Mucosa of gallbladder (tissue), 1 donor: ENCODE data around the gene ANKS6. TPM values are rescaled to one million over a fixed set of nuclear protein-coding genes. Genes with fewer than 3 reads are reported as not detected.

Experiments used
- DNase-seq: peaks from one replicate; pipeline ENCODE4 v3.0.0-alpha.2; 2020; ENCODE audit warnings: low spot score
- total RNA-seq: library from RNA; stranded (reverse); gene quantifications from one replicate; pipeline ENCODE4 v1.2.1, GENCODE V29; 2021
- donor health status: DM: no; HTN: no; CAD: no.

ANKS6 gene
- total RNA-seq, 1 donor from 2014 or later = 22.6 TPM

DNA sequence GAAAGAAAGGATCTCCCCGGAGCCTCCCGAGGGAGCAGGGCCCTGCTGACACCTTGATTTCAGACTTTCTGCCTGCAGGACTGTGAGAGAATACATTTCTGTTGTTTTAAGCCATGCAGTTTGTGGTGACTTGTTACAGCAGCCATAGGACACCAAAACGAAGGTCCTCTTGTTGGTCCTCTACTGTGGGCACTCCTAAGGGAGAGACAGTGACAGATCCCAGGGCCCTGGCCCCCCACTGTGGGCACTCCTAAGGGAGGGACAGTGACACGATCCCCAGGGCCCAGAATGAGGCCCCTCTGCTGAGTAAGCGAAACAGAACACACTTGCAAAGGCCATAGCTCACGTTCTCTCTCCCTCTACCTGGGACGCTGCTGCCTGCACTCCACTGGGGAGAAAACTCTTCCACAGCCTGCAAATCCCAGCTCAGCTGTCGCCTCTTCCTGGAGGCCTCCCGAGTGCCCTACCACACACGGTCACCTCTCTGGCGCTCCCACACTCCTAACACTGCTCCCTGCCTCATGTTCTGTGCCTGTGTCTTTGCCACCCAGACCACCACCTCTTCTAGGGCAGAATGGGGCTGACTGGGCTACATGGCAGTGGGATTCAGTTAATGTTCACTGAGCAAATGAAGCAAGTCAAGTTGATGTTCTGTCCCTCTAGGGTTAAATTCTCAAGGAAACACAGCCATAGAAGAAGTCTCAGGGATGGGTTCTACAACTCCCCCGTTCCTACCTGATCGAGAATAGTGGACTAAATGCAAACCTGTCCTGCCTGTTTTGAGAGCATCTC is 23.8 kb downstream of the ANKS6 start:
- no peak for DNase-seq

DNA sequence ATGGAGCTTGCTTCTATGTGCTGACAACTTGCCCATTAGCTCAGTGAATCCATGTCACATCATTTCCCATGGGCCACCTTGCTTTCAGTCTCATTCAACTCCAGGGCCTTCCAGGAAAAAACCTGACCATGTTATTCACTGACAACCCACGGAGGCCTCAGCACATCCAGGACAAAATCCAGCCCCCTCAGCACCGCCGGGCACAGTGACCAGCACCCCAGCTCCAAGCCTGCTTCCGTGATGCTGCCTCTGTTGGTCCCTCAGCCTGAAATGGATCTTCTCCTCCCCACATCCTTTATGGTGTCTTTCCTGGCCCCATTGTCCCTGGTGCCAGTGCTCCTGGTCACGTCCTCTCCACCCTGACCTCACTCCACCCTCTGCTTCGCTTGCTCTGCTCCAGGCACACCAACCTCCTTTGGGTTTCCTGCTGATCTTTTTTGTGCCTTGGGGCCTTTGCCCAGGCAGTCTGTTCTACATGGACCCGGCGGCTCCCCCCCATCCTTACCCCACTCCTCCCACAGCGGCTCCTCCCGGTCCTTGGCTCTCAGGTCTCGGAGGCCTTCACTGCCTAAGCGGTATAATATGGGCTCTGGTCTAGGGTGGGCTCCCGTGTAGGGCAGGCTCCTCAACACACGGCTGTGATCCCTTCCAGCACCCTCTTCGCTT is 25.0 kb downstream of the ANKS6 start:
- no peak for DNase-seq

- DNase-seq = no peak
Measured at GRCh38 chr9:98770717-98771116, 25.6 kb downstream of the ANKS6 start.

GRCh38 chr9:98768344-98768743 is 28.0 kb downstream of the ANKS6 start:
- no peak for DNase-seq

DNA sequence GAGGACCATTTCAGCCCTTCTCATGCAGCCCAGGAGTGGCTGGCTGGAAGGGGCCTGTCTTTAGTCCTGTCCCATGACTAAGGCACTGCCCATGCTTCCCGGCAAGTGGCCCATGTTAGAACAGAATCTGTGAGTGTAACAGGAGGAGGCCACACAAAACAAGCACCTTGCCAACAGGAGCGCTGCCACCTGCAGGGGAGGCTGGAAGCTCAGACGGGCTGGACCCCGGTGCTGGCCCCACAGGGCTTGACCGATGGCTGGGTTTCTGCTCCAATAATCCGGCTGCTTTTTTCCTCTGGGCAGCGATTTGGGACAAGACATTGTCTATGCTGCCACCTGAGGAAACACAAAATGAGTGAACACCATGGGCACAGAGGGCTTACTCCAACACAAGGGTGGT is 28.4 kb downstream of the ANKS6 start:
- no peak for DNase-seq

DNA sequence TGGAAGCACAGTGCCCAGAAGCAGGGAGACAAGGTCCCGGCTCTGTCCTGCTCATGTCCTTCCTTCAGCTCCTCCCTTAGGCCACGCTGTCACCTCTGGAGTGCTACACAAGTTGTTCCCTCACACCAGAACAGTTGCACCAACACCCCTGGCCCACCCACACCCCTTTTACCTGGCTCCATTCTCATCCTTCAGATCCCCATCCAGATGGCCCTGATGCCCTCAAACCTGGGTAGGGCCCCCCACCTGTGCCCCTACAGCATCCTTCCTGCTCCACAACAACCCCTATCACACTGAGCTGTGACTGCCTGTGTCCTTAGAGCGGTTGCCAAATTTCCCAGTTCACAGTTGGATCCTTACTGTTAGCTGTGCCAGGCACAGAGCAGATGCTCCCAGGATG is 29.2 kb downstream of the ANKS6 start:
- DNase-seq = no peak

GRCh38 chr9:98766586-98766985 is 29.8 kb downstream of the ANKS6 start:
- DNase-seq = no peak

GRCh38 chr9:98765256-98765655 is 31.1 kb downstream of the ANKS6 start:
- no peak for DNase-seq

DNA sequence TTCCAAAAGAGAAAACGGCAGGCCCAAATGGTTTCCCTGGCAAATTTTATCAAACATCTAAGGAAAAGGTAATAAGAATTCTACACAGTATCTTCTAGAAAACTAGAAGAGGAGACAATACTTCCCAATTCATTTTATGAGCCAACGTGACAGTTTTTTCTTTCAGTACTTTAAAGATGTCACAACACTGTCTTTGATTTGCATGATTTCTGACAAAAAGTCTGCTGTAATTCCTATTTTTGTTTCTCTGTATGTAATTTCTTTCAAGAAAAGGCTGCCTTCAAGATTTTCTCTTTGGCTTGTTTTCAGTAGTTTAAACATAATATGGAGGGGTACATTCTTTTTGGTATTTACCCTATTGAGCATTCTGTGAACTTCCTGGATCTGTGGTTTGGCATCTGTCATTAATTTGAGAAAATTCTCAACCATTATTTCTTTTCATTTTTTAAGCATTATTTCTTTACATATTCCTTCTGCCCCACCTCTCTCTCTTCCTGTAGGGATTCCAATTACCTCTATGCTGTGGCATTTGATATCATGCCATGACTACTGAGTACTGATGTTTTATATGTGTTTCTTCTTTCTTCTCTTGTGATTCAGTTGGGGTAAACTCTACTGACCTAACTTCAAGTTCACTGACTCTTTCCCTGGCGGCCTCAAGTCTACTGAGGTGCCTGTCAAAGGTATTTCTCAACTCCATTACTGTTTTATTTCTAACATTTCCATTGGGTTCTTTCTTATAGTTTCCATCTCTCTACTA is 32.2 kb downstream of the ANKS6 start:
- no peak for DNase-seq

GRCh38 chr9:98760231-98760630 is 36.1 kb downstream of the ANKS6 start:
- DNase-seq = no peak

GRCh38 chr9:98755006-98755618 is 41.2 kb downstream of the ANKS6 start:
- DNase-seq = no peak

DNA sequence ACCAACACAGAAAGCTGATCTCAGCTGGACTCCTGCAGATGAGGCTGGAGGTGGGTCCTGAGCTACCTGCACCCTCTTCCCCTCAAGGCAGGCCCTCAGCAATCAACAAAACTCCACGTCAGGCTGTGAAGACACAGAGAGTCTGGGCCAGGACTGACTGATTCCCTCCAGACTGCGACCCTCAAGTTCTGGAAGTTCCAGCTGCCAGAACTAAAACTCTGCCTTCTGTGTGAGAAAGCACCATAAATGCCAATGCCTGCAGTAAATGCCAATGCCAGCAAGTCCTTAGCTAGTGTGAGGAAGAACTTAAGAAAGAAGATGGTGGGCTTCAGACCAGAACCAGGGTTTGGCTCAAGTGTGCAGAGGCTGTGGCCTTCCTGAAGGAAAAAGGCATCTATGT is 45.1 kb downstream of the ANKS6 start:
- DNase-seq = no peak

DNA sequence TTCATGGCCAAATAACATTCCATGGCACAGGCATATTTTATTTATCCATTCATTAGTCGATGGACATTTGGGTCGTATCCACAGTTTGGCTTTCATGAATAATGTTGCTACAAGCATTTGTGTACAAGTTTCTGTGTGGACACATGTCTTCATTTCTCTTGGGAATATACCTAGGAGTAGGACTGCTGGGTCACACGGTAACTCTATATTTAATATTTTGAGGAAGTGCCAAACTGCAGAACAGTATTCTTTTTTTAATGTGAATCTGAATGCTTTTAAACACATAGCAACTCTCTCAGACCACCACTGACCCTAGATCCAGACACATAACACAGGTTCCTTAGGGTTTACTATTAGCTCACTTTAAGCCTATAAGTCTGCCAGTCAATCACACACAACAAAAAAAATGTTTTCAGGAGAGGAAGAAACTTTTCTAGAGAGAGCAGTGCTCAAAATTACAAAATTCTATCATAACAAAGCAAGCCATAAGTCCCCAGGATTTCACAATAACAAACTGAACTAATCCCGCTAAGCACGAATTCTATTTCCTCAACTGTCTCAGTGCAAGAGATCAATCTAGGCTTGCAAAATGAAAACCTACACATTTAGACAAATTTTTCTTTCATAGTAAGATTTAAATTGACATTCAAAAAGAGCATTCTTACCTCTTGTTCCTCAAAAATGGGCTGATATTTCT is 45.8 kb downstream of the ANKS6 start:
- DNase-seq = no peak

DNA sequence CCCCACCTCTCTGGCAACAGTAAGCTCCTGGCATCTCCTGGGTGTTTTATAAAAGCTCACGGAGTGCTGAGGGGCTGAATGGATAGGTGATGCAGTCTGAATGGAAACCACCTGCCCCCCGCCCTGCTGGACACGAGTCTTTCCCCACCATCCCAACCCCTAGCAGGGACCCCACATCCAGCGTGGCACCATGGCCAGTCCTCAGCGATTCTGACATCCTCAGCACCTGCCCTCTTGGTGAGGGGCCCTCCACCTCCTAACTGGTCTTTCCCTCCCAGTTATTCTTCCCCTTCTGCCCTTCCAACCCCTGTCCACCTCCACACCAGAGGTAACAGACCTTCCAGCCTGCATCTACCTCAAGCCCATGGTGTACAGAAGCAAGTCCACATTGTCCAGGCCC is 48.9 kb downstream of the ANKS6 start:
- no peak for DNase-seq

- DNase-seq = no peak
Measured at GRCh38 chr9:98745470-98745869, 50.9 kb downstream of the ANKS6 start.

- DNase-seq = no peak
Measured at GRCh38 chr9:98743818-98744611, 52.3 kb downstream of the ANKS6 start.

DNA sequence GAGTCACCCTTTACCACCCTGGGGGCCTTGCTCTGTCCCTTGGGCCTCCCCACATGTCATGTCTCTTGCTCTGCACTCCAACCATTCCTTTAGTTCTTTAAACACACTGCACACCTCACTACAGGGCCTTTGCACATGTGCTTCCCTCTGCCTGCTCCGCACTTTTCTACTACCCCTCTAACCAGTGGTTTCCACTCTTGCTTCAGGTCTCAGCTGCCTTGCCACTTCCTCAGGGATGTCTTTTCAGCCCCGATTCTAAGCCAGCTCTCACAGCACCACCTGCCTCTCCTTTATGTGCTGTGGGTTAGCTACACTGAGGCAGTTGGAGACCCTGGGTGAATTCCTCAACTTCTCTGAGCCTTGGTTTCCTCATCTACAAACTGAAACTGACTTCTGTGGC is 53.0 kb downstream of the ANKS6 start:
- no peak for DNase-seq

DNA sequence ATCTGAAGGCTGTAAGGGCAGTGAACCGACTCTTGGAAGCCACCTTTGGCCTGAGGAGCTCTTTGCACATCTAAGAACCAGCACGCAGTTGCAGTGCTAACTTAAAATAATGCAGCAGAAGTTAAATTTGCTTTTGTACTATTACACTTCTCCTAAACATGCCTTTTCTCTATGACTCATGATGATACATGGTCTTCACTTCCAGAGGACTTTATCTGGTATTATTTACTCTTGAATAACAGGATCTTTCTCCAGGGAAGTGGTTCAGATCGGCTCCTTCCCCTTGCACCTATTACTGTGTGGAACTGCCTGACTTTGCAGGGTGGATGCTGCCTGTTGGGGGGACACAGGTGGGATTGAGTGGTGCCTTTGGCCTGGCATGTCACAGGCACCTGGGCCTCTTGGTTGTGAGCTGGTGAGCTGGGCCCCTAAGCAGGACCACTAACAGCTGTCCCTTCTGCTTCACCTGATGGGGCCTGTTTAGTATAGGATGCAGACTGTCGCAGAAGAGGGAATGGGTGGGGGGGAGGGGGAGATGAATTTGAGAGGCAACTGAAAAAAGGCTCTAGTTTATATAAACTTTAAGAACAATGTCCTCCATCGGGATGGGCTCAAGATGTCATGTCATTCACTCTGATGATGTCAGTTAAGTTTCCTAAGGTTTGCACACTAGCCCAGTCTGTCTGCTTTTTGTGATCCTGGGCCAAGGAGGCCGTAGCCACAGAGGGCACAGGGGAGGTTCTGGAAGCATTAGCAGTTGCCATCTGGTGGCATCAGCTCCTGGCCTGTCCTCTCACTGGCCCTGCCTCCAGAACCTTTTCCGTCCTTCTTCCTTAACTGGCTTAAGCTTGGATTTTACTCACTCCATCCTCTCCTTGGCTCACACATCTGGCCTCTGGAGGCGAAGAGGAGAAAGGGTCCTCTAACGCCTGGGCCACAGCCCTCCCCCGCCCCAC is 53.8 kb downstream of the ANKS6 start:
- no peak for DNase-seq

DNA sequence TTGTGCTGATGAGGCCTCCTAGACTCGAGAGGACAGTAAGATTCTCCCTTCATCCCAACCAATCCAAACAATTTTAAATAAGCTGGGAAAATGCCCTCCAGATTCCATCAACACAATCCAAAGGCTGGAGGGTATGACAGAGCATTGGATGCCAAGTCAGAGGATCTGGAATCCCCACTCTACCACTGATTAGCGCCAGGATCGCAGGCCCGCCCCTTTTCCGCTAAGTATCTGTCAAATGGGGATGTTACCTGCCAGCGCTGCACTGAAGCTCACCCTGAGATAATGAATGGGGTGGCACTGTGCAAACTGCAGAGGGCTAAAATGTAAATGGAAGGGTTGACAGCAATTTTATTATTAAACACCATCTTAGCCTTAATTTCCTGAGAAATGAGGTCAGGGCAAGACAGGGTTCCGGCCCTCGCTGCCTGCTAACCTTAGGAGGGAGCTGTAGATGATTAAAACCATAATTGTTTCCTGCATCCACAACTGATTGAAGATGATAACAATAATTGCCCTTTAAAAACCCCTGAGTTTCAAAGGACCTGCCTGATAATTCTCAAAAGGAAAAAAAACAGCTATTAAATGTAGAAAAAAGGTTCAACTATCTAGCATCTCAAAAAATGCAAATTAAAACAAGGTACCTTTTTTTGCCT is 56.0 kb downstream of the ANKS6 start:
- no peak for DNase-seq
